IgD-negative memory B cell (primary cell): ENCODE data around the gene ARHGEF4. TPM values are rescaled to one million over a fixed set of nuclear protein-coding genes. Genes with fewer than 3 reads are reported as not detected.

Experiments used
- H3K27ac Mint-ChIP-seq, 3 donors: one replicate each; pipeline ENCODE4 v1.8.0; 2020 to 2022; ENCODE audit warnings: mild to moderate bottlenecking in 3 of 3, mixed read lengths in 3 of 3, moderate library complexity in 1 of 3
- H3K27me3 Mint-ChIP-seq: one replicate; pipeline ENCODE4 v1.8.0; 2021; ENCODE audit warnings: mixed read lengths
- H3K36me3 Mint-ChIP-seq: one replicate; pipeline ENCODE4 v1.8.0; 2020; ENCODE audit warnings: mild to moderate bottlenecking, mixed read lengths
- H3K4me1 Mint-ChIP-seq, 3 donors: one replicate each; pipeline ENCODE4 v1.8.0; 2020 to 2022; ENCODE audit warnings: mixed read lengths in 3 of 3, mild to moderate bottlenecking in 1 of 3
- H3K4me3 Mint-ChIP-seq, 4 donors: one replicate each; pipeline ENCODE4 v1.8.0; 2020 to 2022; ENCODE audit warnings: mild to moderate bottlenecking in 4 of 4, mixed read lengths in 4 of 4, moderate library complexity in 3 of 4
- H3K9me3 Mint-ChIP-seq, 3 donors: one replicate each; pipeline ENCODE4 v1.8.0; 2020 to 2021; ENCODE audit warnings: mixed read lengths in 3 of 3, mild to moderate bottlenecking in 1 of 3
- polyA plus RNA-seq: library from polyadenylated mRNA; unstranded; fragments of 300-500 nt; fragmentation: Illumina TruSeq; gene quantifications from one replicate; pipeline ENCODE4 v1.2.3, GENCODE V29; 2021

ARHGEF4 gene
- polyA plus RNA-seq, 1 donor from 2014 or later, result 0.24 TPM

DNA sequence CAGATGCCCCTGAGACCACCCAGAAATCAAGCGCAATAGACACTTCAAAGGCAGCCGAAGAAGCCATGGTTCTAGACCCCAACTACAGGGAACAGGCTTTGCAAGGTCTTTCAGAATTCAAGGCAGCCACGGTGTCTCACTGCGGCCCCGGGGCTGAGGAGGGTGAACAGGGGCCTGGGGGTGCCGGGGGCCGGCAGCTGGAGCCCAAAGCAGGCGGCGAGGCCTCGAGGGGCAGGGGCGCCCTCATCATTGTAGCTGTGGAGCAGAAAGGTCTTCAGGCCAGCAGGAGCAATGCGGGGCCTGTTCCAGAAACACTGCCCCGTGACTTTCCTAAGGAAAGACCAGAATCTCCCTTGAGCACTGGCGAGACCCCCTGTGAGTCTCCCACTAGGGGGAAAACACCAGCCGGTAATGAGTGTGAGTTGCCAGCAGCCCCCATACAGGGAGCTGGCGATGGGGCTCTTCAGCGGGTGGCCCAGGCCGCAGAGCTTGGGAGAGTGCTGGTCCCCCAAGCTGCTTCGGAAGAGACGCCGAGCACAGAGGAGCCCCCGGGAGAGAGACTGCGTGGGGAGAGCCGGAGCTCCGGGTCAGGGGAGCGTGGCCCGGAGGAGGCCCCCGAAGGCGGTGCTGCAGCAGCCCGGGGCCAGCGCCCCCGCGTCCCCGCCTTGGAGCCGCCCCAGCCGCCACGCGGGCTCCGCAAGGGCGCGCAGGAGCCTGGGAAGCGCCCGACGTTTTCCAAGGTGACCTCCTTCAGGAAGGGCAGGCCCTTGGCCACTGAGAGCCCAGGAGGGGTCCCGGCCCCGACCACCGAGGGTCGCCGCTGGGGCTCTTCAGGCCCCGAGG is 79.1 kb downstream of the ARHGEF4 start:
- no peaks in the 10 kb centered on the region for H3K36me3 Mint-ChIP-seq
- peaks cover 0 to 3% (median 1%) of the 10 kb centered on the region in 3 donors for H3K4me1 Mint-ChIP-seq
- peaks cover 17% of the 10 kb centered on the region for H3K27me3 Mint-ChIP-seq
- no peak overlapping the region for H3K4me3 Mint-ChIP-seq
- H3K9me3 Mint-ChIP-seq, result no peaks in the 10 kb centered on the region
- no peak overlapping the region for H3K27ac Mint-ChIP-seq

DNA sequence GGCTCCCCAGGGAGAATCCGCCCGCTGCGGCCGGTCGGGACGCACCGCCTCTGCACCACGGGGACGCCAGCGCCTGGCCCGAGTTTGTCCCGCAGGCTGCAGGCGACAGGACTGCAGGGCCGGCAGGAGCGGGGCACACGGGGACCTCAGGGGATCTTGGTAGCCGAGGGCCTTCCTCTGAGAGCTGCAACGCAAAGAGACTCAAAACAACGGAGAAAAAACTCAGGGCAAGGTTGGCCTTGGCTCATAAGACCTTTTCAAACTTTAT is 79.7 kb downstream of the ARHGEF4 start:
- Mint-ChIP-seq H3K36me3 (peaks cover 1% of the 10 kb centered on the region), H3K27ac (no peak overlapping the region), H3K9me3 (no peaks in the 10 kb centered on the region), H3K4me3 (no peak overlapping the region), H3K27me3 (peaks cover 17% of the 10 kb centered on the region), H3K4me1 (peaks cover 0 to 3% (median 1%) of the 10 kb centered on the region in 3 donors)

DNA sequence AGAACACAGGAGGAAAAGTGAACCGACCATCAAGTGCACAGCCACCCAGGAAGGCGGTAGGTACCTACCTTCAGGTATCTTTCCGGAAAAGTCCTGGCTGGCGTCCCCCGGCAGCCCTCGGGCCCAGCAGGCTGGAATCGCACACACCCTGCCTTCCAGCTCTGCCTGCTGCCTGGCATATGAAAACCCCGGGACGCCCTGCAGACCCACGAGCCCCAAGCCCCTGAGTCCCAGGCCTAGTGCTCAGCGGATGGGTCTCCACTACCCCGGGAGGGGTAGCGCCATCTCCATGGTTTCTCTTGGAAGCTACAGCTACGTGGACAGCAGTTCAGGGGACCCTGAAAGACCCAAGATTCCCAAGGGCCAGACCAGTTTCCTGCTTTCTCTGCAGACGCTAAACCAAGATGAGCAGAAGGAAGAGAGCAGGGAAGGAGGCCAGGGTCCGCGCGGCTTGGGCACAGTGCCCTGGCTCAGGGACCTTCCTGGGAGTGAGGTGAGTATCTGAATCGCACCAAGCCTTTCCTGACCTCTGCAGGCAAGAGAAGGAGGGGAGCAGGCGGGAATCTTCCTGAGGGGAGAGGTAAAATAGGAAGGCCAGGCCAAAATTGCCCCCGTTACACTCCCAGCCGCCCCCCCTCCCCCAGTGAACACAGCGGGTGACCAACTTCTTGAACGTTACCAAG is 80.4 kb downstream of the ARHGEF4 start:
- H3K4me3 Mint-ChIP-seq, result no peak overlapping the region
- peaks cover 16% of the 10 kb centered on the region for H3K27me3 Mint-ChIP-seq
- no peaks in the 10 kb centered on the region for H3K9me3 Mint-ChIP-seq
- H3K4me1 Mint-ChIP-seq, result peaks cover 0 to 3% (median 1%) of the 10 kb centered on the region in 3 donors
- H3K36me3 Mint-ChIP-seq, result peaks cover 1% of the 10 kb centered on the region
- no peak overlapping the region for H3K27ac Mint-ChIP-seq

DNA sequence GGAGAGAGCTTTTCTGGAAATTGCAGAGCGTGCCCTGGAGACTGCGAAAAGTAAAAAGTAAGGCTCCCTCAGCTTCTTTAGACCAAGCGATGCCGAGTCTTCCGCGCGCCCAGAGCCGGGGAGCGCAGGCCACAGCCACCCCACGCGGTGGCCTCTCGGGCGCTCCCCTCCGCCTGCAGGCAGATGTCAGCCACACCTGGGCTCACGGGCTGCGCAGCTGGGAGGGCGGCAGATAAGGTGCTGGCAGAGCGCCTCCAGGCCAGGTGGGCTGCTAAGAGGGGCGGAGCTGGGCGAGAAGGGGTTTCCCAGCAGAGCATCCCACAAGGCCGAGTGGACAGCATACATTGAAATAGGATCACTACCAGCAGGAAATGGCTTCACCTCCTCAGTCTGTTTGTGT is 81.7 kb downstream of the ARHGEF4 start:
- no peaks in the 10 kb centered on the region for H3K9me3 Mint-ChIP-seq
- no peak overlapping the region for H3K4me3 Mint-ChIP-seq
- H3K27ac Mint-ChIP-seq, result no peak overlapping the region
- H3K36me3 Mint-ChIP-seq, result peaks cover 1% of the 10 kb centered on the region
- peaks cover 15% of the 10 kb centered on the region for H3K27me3 Mint-ChIP-seq
- H3K4me1 Mint-ChIP-seq, result no peaks in the 10 kb centered on the region

GRCh38 chr2:130920415-130921163 is 83.9 kb downstream of the ARHGEF4 start:
- Mint-ChIP-seq H3K27ac (no peak overlapping the region), H3K36me3 (peaks cover 1% of the 10 kb centered on the region), H3K4me3 (no peak overlapping the region), H3K9me3 (no peaks in the 10 kb centered on the region), H3K27me3 (peaks cover 6% of the 10 kb centered on the region), H3K4me1 (no peaks in the 10 kb centered on the region)

GRCh38 chr2:130921164-130921476 is 84.4 kb downstream of the ARHGEF4 start:
- Mint-ChIP-seq H3K27ac (peak overlapping the region in 1 of 3 donors; percentile 16), H3K4me3 (no peak overlapping the region), H3K4me1 (no peaks in the 10 kb centered on the region), H3K27me3 (peaks cover 3% of the 10 kb centered on the region), H3K36me3 (peaks cover 1% of the 10 kb centered on the region), H3K9me3 (no peaks in the 10 kb centered on the region)

DNA sequence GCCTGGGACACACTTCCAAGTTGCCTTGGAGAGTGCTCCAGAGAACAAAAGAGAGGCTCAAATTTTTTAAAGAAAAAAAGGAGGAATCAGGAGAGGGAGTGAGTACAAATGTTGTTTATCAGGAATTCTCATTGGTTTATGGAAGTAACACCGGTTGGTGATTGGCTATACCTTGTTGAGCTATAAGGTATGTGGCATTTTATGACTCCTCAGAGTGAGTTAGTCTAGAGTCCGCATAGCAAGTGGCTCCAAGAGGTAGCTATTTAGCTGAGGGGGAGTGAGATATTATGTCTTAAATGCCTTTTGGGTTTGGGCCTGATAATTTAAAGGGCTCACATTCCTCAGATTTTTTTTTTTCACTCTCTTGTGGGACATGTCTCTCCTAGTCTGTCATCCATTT is 85.7 kb downstream of the ARHGEF4 start:
- Mint-ChIP-seq H3K4me1 (no peaks in the 10 kb centered on the region), H3K4me3 (no peak overlapping the region), H3K27ac (no peak overlapping the region), H3K36me3 (peaks cover 1% of the 10 kb centered on the region), H3K27me3 (no peaks in the 10 kb centered on the region), H3K9me3 (no peaks in the 10 kb centered on the region)

- peaks cover 4% of the 10 kb centered on the region for H3K27me3 Mint-ChIP-seq
- H3K27ac Mint-ChIP-seq, result no peak overlapping the region
- no peaks in the 10 kb centered on the region for H3K36me3 Mint-ChIP-seq
- peaks cover 1 to 8% (median 6%) of the 10 kb centered on the region in 3 donors for H3K9me3 Mint-ChIP-seq
- no peaks in the 10 kb centered on the region for H3K4me1 Mint-ChIP-seq
- H3K4me3 Mint-ChIP-seq, result no peak overlapping the region
These were observed 91.7 kb downstream of the ARHGEF4 start for GRCh38 chr2:130928385-130928784.

DNA sequence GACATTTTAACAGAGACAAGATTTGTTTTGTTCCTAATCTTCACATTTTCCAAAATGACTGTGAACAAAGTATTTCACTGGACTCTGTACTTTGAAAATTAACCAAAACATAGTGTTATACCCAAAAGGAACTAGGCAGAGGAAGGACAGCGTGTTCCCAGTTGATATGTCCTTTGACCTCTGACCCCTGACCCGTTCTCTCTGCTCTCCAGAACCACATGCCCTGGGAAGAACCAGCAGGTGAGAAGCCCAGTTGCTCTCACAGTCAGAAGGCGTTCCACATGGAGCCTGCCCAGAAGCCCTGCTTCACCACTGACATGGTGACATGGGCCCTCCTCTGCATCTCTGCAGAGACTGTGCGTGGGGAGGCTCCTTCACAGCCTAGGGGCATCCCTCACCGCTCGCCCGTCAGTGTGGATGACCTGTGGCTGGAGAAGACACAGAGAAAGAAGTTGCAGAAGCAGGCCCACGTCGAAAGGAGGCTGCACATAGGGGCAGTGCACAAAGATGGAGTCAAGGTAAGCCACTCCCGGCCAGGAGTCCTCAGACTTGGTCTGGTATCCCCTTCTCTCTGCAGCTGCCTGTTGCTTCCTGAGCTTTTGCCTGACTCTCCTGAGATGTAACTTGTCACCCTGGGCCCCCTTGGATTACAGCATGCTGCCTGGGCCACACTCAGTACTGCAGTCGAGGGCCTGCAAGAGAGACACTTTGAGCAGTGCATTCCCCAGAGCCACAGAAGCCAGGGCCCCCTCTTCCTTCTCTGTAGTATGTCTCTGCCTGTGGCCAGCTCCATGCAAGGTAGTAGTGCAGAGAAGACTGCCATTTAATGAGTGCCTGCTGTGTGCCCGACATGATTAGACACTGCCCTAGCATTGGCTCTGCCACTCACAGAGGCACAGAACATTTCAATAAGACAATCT is 94.3 kb downstream of the ARHGEF4 start:
- Mint-ChIP-seq H3K4me3 (no peak overlapping the region), H3K36me3 (no peaks in the 10 kb centered on the region), H3K27ac (peak overlapping the region in 1 of 3 donors; percentile 34), H3K4me1 (no peaks in the 10 kb centered on the region), H3K27me3 (peaks cover 4% of the 10 kb centered on the region), H3K9me3 (peaks cover 1 to 14% (median 9%) of the 10 kb centered on the region in 3 donors)

DNA sequence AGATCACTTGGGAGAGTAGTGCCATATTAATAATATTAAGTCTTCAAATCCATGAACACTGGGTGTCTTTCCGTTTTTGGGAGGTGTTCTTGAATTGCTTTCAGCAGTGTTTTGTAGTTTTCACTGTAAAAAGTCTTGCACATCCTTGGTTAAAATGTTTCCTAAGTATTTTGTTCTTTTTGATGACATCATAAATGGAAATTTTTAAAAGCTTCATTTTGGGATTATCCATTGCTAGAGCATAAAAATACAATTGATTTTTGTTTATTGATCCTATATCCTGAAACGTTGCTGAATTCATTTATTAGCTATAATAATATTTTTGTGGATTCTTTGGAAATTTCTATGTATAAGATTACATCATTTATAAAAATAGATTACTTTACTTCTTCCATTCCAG is 96.8 kb downstream of the ARHGEF4 start:
- H3K36me3 Mint-ChIP-seq, result no peaks in the 10 kb centered on the region
- peaks cover 0 to 13% (median 7%) of the 10 kb centered on the region in 3 donors for H3K9me3 Mint-ChIP-seq
- no peaks in the 10 kb centered on the region for H3K4me1 Mint-ChIP-seq

GRCh38 chr2:130936451-130936850 is 99.7 kb downstream of the ARHGEF4 start:
- no peaks in the 10 kb centered on the region for H3K36me3 Mint-ChIP-seq
- no peaks in the 10 kb centered on the region for H3K4me1 Mint-ChIP-seq
- H3K9me3 Mint-ChIP-seq, result peaks cover 0 to 10% (median 7%) of the 10 kb centered on the region in 3 donors
- no peak overlapping the region for H3K4me3 Mint-ChIP-seq
- H3K27ac Mint-ChIP-seq, result no peak overlapping the region
- H3K27me3 Mint-ChIP-seq, result peaks cover 1% of the 10 kb centered on the region

More for the DNA sequence above, 96.8 kb downstream of the ARHGEF4 start:
- no peak overlapping the region for H3K27ac Mint-ChIP-seq
- no peak overlapping the region for H3K4me3 Mint-ChIP-seq
- peaks cover 4% of the 10 kb centered on the region for H3K27me3 Mint-ChIP-seq

- Mint-ChIP-seq H3K9me3 (peaks cover 9 to 26% (median 16%) of the 10 kb centered on the region in 3 donors), H3K4me1 (no peaks in the 10 kb centered on the region), H3K27ac (no peak overlapping the region), H3K4me3 (no peak overlapping the region), H3K36me3 (peaks cover 3% of the 10 kb centered on the region), H3K27me3 (no peaks in the 10 kb centered on the region)
These were observed 111.3 kb downstream of the ARHGEF4 start for GRCh38 chr2:130947967-130948366.

DNA sequence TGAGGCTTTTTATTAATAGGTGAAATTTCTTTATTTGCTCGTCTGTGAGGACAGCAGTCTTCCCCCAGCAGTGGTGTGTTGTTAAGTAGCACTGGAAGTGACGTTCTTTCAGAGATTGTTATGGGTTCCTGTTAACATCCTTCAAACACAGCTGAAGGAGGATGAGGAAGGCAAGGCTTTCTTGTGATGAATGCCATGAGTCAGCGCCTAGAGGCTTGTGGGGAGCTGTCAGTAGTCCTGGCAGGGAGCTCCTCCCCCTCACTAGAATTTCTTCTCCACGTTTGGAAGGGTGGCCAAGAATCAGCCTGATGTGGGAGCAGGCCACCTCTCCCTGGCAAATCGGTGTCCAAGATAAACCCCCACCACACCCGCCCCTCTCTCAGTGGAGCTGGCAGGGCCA is 113.2 kb downstream of the ARHGEF4 start:
- no peaks in the 10 kb centered on the region for H3K27me3 Mint-ChIP-seq
- no peak overlapping the region for H3K27ac Mint-ChIP-seq
- H3K36me3 Mint-ChIP-seq, result peaks cover 3% of the 10 kb centered on the region
- H3K4me3 Mint-ChIP-seq, result no peak overlapping the region
- peaks cover 8 to 22% (median 16%) of the 10 kb centered on the region in 3 donors for H3K9me3 Mint-ChIP-seq
- no peaks in the 10 kb centered on the region for H3K4me1 Mint-ChIP-seq

GRCh38 chr2:130951018-130951417 is 114.3 kb downstream of the ARHGEF4 start:
- Mint-ChIP-seq H3K9me3 (peaks cover 6 to 23% (median 15%) of the 10 kb centered on the region in 3 donors), H3K27ac (no peak overlapping the region), H3K4me1 (no peaks in the 10 kb centered on the region), H3K36me3 (peaks cover 3% of the 10 kb centered on the region), H3K27me3 (no peaks in the 10 kb centered on the region), H3K4me3 (no peak overlapping the region)
